Dermis microvascular lymphatic vessel endothelial cell (primary cell): ENCODE data around the gene TGFBR1. TPM values are rescaled to one million over a fixed set of nuclear protein-coding genes. Genes with fewer than 3 reads are reported as not detected.
A peak's percentile ranks its signal among the peaks of the same experiment; 100 is the strongest.

Experiments used
- DNase-seq, 2 donors: peaks; one replicate each; pipeline versions ENCODE4 v3.0.0 to v3.0.0-alpha.2; 2010; ENCODE audit warnings: low read depth in 2 of 2
- total RNA-seq: library from RNA; depleted of rRNA; stranded (reverse); fragments of >200 nt; gene quantifications from 2 replicates; pipeline ENCODE4 v1.2.1, GENCODE V29; 2014

The TGFBR1 gene
- total RNA-seq, 1 donor from 2014 or later: 11.3 TPM

DNA sequence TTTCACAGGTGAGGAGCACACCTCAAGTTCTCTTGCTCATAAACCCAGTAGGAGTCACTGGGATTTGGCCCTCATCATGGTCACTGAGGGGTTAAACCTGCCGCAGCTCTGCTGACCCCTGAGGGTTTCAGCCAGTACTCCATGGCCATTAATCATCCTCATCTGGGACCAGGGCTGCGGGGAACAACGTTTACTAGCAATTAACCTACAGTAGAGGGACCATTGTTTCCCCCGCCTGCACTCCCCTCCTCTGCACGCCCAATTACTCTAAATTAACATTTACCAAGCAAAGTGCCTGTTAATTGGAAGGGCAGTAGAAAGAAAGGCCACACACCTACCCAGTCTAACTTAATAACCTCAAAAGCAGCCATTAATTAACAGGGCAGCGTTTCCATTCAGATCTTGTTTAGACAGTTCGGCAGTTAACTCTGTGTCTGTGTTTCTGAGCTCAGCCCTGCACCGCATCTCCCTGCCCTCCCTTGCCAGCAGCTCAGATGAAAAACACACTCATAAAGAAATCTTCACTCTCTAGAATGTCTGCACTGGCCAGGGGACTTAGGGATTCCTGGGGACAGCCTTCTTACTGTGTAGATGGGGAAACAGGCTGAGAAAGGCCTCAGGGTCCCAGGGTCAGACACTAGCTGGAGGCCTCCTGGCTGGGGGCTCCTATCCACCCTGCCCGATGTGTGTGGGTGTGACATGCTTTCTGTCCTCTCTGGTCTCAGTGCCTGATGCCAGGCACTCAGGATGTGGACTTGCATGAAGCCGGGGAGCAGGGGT is 65.3 kb downstream of the TGFBR1 start:
- DNase-seq: no peak

DNA sequence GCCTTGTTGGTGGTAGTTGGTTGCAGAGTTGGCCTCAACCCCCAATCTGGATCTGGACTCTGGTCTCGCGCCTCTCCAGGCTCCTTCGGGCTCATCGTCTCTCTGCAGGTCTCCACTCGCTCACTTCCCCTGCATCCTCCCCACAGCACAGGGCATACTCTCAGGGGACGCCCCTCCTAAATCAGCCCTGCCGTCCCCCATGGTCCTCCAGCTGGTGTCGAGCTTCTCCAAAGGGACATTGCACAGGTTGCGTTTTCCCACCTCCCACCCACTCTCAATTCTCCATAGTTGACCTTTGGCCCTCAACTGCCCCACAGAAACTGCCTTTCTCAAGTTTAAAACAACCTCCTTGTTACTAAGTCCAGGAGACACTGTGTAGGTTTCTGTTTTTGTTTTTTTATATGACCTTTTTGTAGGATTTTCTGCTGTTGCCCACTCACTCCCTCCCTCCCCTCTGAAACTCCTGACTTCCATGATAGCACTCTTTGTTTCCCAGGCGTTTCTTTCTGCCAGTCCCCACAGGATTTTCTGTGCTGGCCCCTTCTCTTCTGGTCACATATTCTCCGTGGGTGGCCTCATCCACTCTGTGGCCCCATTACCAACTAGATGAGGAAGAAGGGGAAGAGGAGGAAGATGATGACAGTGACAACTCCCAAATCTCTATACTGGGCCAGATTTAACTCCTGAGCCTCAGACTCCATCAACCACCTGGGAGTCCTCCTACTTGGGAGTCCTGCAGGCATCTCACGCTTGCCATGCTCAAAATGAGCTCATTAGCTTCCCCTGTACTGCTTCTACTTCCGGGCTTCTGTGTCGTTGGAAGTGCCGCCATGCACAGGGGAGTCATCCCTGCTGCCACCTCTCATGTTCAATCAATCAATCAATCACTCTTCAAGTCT is 66.6 kb downstream of the TGFBR1 start:
- DNase-seq: no peak

DNA sequence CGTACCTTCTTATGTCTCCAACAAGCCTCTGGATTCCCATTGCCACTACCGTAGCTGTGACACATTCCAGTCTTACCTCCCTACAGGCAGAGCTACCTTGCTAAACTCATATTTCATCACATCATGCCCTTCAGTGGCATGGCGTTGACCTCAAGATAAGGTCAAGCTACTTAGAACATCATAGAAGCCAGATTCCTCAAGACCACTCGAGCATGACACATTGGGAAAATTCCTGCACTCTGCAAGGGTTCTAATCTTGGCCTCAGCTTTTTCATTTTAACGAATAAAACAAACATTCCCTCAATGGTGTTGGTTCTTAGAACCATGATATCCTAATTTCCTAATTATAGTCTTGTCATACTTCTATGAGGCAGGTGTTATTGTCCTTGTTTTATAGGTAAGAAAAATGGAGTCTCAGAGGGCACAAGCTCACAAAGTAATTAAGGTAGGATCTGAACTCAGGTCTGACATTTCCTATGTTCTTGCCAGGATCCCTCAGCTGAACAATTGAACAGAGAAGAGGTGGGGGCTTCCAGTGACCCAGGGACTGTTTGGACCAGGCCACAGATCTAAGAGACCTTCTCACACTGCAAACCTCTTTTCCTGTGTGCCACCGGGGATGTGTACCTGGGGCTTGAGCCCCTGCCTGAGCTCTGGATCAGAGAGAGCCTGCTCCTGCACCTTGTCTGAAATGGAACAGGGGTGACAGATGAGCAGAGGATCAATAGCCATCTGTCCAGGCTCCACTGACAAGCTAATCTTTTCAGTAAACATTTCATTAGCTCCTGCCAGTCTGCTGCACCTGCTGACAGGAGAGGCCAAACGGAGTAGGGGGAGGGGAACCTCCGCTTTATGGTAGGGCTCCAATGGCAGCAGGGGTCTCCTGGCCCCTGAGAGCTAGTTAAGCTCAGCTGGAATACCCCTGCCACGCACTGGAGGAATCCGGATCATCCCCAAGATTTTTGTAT is 67.5 kb downstream of the TGFBR1 start:
- no peak for DNase-seq

DNA sequence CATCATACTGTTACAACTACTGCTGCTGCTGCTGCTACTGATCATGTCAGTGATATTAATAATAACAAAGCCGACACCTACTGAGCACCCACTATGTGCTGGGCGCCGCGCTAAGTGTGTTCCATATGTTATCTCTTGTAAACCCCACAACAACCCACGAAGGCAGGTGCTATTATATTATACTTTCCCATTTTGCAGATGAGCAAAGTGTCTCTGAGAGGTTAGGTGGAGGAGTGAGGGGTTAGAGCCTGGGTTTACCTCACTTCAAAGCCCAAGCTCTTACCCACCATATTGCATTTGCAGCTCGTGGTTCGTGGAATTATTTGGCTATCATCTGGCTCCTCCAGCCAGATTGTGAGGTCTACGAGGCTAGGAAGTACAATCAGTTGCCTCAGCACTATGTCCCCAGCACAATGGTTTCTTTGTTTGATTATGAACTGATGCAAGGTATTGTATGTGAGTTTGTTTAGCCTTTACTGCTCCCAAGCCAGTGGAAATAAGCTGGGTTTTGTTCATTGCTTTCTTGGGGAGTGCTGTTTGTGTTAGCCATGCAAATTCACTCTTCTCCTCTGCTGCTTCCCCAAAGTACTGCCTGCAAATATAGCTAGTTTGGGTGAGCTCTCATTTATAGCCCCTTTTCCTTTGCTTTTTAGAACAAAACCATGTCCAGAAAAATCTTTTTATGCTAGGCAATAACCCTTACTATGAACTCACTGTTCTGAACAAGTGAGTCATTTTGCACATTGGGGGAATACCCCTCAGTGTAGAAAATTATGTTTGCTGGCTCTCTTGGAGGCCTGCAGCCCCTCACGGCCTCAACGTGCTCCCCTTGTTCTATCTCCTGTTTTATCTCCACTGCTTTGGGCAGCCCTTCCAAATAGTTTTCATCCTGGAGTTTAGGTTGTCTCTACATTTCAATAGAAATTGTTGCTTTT is 68.9 kb downstream of the TGFBR1 start:
- no peak for DNase-seq

DNA sequence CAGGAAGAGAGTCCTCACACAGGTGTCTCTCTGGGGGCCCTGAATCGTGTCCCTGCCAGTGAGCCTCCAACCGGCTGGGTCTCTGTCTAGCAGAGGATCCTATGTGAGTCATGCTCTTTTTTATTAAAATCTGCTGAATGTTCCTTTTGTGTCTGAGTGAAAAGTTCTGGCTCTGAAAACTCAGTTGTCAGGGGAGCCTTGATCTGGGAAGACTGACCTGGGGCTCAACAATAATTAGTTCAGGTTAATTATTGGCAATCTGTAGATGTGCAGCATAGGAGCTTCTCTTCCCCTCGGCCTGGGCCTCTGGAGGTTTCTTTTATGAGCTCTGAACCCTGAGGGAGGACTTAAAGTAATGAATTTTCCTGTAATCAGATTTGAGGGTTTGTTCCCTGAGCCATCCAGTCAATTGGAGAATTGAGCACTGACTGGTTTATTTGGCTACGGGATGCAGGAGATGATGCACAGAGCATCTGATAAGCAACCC is 71.7 kb downstream of the TGFBR1 start:
- DNase-seq: no peak

DNA sequence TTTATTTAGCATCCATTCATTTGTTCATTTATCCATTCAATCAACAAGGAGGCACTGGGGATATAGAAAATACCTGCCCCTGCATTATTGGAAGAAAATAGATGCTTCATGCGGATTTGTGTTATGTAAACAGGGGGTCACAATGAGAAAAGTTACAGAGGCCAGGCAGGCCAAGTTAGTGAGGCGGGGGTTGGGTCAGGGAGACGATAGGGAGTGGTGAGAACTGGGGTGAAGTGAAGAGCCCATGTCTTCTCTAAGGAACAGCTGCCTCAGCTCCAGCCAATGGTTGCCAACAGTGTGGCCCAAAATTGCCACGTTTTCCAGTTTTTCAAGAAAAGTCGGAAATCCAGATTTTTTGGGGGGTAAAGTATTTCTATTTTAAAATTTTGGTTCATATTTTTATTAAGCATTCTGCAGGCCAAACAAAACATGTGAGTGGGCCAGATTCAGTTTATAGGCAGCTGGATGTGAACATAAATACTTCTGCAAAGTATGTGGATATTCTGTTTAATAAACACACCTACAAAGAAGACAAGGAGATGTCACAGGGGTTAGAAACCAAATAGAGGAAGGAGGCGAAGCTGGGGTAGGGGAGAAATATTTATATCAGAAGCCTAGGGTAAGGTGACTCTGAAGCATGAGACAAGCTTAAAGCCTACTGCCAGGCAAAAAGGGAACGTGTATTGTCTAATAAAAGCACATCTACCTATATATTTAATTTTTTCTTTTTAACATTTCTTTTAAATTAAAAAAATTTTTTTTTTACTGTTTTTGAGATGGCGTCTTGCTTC is 72.9 kb downstream of the TGFBR1 start:
- no peak for DNase-seq

DNA sequence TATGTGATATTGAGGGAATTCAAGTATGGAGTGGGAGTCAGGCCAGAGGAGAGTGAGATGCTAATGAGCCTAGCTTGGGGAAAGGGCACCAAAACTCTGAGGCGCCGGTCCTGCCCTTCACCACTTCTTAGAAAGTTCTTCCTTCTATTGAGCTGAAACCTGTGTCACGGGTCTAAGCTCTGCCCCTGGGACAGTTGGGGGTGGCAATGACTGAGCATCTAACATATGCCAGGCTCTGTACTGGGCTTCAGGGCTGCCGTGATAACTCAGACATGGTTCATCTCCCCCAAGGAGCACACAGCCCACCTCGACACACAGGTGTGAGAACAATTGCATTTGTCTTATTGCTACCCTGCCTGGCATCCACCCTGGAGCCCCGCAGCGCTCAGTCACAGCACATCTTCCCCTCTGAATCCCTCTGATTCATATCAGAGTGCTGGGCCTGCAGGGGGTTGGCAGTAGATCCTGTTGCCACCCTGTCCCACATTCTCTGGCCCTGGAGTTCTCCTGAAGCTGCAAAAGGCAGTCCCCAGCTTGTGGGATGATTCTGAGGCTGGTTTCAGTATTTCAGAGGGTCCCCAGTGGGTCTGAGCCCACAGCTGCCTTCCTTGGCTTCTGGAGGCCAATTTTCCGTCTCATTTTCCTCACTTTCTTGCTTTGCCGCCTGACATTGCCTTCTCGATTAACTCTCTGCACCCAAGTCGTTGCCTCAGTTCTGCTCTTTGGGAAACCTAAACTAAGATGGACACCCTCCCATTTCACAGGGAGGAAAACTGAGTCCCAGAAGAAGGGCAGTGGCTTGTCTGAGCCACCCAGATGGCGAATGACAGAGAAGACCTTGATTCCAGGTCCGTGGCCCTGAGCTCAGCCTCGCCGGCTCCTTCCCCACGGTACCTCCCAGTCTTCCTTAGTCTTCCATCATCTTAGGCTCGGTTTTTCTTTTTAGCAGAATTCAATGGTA is 74.3 kb downstream of the TGFBR1 start:
- no peak for DNase-seq

DNA sequence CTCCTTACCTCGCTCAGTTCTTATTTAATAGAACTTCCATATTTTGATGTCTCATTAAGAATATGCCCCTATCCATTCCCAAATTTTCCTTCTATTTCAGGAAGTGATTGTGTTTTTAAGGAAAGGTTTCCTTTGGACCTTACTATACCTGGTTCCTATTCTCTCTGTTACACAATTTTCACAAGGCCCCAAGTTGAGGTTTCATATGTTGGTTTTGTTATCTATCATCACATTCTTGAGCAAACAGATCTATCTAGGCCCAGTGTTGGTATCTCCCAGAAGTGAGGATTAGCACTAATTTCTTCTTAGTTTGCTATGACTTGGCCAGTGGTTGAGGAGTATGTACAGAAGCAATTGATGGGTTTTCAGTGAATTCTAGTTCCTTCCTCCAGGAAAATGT is 75.3 kb downstream of the TGFBR1 start:
- no peak for DNase-seq

DNA sequence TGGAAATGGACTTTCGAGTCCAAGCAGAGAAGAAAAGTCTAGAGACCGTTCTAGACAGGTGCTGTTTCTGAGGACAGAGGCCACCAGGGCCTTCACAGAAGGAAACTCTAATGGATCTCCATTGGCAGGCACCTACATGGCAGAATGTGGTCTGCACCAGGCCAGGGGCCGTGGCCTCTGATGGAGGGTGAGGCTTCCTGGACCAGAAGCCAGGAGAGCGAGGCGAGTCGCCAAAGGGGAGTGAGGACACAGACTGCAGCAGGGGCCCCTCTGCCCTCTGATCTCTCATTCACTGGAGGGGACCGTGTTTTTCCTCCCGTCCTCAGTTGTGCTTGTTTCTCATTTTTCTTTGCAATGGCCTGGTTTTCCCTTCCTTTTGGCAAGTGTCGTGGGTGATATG is 75.7 kb downstream of the TGFBR1 start:
- DNase-seq: no peak

DNA sequence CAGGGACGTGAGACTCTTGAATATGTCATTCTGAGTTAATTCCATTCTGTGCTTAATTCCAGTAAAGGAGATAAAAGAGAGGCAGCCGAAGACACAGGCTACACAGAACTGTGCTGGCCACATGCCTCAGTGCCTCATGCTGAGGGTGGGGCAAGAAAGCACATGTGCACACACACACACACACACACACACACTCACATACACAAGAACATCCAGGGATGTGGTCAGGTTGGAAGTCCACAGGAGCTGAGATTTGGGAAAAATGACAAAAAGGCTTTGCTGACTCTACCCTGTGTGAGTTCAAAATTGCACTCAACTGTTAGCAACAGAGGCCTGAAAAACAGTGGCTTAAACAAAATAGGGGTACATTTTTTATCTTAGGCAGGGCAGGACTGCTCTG is 76.3 kb downstream of the TGFBR1 start:
- DNase-seq: no peak

DNA sequence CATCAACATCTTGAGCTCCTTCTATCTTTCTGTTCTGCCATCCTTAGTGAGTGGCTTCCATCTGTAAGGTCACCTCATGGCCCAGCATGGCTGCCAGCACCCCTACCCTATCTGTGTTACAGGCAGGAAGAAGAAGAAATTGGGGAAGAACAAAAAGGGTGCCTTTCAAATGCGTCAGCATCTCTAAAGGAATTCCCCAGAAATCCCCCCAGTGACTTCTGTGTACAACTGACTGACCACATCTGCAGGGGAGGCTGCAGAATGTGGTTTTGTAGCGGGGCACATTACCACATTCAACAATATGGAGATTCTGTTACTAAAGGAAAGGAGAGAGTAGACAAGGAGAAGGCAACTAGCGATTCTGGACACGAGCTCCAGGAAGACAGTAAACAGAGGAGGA is 76.7 kb downstream of the TGFBR1 start:
- DNase-seq: no peak

DNA sequence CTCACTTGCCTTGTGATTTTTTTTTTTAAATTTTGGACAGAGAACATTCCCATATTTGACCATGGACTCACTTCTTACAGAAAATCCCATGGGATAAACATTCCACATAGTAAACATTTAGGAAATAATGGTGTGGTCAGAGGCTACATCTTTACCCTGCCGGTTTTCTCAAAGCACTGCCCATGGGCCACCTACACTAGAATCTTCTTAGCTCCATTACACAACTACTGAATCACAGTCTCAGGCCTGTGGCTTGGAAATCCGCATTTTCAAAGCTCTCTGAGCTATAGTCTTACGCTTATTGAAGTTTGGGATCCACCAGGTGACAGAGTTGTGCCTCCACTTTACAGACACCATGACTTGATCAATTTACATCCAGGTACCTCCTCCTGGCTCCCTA is 77.4 kb downstream of the TGFBR1 start:
- no peak for DNase-seq

DNA sequence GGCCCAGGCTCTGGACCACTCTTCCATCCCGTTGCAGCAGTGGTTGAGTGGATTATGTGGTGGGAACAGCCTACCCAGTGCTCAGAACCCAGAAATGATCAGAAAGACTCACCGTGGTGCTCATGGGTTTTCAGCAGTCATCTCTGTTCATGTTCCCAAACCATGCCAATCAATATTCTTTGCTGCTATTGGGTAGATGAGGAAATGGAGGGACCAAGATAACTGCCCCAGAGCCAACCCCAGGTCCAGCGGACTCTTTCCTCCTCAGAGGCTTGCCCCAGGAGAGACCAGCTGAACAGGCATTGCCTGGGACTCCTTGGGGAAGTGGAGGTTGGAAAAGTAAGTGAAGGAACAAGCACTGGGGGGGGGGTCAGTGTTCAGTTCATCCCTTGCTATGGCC is 78.7 kb downstream of the TGFBR1 start:
- DNase-seq: no peak

DNA sequence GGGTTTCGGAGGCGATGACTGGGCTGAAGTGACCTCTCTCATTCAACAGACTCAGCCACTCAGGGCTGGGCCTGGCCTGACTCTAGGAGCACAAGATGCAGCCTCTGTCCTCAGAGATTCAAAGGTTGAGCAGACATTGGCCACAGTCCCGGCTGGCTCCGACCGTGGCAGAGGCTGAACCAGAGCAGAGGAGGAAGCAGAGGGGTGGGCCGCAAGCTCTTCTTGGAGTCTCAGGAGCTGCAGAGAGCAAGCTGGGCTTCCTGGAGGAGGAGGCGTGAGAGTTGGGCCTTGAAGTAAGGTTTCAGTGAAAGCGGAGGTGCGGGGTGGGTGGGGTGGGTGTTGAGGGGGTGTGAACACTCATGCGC is 79.2 kb downstream of the TGFBR1 start:
- no peak for DNase-seq

DNA sequence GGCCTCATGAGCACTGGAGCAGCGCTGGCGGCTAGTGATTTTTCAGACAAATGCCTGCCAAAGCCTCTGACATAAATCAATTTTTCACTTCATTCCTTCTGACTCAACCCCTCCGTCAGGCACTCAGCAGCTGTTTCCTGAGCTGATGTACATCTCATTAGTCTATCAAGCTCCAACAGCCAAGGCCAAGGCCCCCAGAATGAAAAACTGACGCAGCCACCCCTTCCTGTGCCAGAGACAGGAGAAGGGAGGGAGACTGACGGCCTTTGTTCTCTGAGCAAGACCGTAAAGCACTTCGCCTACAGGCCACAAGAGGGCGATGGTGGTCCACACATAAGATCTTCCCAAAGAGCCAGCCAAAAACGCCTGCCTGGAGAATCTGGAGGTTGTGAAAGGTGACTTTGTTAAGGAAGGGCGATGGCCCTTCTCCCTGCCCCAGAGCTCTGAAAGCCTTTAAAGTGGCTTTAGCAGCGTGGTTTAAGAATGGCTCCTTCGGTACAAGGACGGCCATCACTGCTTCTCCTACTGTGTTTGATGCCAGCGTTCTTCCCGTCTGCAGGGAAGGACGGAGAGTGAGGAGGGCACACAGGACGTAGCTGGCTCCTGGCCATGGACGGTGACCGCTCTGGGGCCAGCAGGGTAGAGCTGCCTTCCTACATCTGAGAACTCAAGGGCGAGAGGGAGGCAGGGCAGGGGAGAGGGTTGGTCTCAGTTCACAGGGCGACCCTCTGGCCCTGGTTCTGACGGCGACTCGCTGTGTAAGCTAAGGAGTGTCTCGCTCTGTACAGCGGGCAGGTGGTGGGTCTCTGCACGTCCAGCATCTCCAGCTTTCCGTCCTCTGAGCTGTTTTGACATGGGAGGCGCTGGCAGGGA is 79.8 kb downstream of the TGFBR1 start:
- DNase-seq: peak; percentile 97 to 98

DNA sequence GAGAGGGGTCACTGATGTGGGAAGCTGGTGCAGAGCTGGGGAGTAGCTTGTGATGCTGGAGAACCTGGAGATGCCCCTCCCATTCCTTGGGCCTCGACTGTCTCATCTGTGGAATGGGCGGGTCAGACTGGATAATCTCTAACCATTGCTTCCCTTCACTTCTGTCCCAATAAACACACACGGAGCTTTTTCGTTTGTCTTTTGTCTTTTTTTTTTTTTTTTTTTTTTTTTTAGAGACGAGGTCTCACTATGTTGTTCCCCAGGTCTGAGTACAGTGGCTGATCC is 80.4 kb downstream of the TGFBR1 start:
- no peak for DNase-seq

DNA sequence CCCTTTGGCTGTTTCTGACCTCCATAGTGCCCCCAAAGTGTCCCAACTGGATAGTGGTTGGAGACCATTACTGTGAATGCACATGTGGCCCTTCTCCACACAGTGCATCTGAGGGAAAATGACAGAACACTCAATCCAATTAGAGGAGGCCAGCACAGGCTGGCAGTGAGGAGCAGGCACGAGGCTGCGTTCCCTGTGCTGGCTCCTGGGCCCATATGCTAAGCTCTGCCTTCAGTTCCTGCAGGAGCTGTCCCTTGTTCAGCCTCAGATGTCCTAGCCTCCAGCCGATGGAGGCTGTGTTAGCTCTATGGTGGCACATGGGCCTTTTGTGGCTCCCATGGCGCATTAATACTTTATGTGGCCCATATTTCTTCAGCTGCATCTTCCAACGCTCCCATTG is 81.0 kb downstream of the TGFBR1 start:
- no peak for DNase-seq

DNA sequence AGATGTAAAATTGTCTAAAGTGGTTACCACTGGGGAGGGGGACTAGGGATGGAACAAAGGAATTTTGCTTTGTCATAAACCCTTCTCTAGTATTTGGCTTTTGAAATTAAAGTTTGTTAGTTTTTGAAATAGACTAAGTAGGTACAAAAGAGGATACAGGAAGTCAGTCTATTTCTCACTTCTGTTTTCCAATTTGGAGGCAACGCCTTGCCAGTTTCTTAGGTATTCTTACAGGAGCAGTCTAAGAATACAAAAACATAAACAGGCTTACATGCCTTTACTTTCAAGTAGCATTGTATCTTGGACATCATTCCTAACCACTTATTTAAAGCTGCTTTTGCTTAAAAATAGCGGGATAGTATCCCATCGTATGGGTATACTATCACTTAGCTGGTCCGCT is 82.4 kb downstream of the TGFBR1 start:
- no peak for DNase-seq
